Measurements from ENCODE around the gene BABAM2.
"Not testable (repeated sequence)": the region's sequence is repeated elsewhere in the genome, so short reads cannot be mapped to it uniquely, and the experiment has no call there.

The BABAM2 gene

GRCh38 chr2:27881815-27882583, 8.5 kb upstream of the BABAM2 start:
- DNase-seq = not testable (repeated sequence)

- DNase-seq = not testable (repeated sequence)
These were observed 8.0 kb upstream of the BABAM2 start for GRCh38 chr2:27882584-27882922.

- no peak for DNase-seq
These were observed 5.9 kb upstream of the BABAM2 start for GRCh38 chr2:27884601-27885000.

GRCh38 chr2:27885234-27885633, 5.3 kb upstream of the BABAM2 start:
- DNase-seq = no peak

- DNase-seq = no peak
These were observed 4.9 kb upstream of the BABAM2 start for GRCh38 chr2:27885661-27886060.

- no peak for DNase-seq
These were observed 4.2 kb upstream of the BABAM2 start for GRCh38 chr2:27886322-27886721.

- no peak for DNase-seq
These were observed 3.4 kb upstream of the BABAM2 start for GRCh38 chr2:27887111-27887510.

- no peak for DNase-seq
These were observed 2.7 kb upstream of the BABAM2 start for GRCh38 chr2:27887830-27888229.

- no peak for DNase-seq
These were observed 1.7 kb upstream of the BABAM2 start for GRCh38 chr2:27888790-27889189.

- no peak for DNase-seq
These were observed 769 bp upstream of the BABAM2 start for GRCh38 chr2:27889774-27890145.

- DNase-seq = peak; percentile 63
These were observed 569 bp downstream of the BABAM2 start for GRCh38 chr2:27890924-27891672.

GRCh38 chr2:27891673-27892105, 1.2 kb downstream of the BABAM2 start:
- no peak for DNase-seq

- DNase-seq = no peak
These were observed 2.5 kb downstream of the BABAM2 start for GRCh38 chr2:27893006-27893405.

GRCh38 chr2:27897717-27898116, 7.2 kb downstream of the BABAM2 start:
- DNase-seq = no peak

GRCh38 chr2:27901234-27901633, 10.7 kb downstream of the BABAM2 start:
- DNase-seq = no peak

- no peak for DNase-seq
These were observed 11.6 kb downstream of the BABAM2 start for GRCh38 chr2:27902098-27902497.

GRCh38 chr2:27903018-27903417, 12.5 kb downstream of the BABAM2 start:
- no peak for DNase-seq

GRCh38 chr2:27903649-27904404, 13.3 kb downstream of the BABAM2 start:
- no peak for DNase-seq

- no peak for DNase-seq
These were observed 13.8 kb downstream of the BABAM2 start for GRCh38 chr2:27904405-27904665.

- DNase-seq = no peak
These were observed 15.5 kb downstream of the BABAM2 start for GRCh38 chr2:27906074-27906473.

- DNase-seq = no peak
These were observed 17.0 kb downstream of the BABAM2 start for GRCh38 chr2:27907547-27907946.

GRCh38 chr2:27909901-27910300, 19.4 kb downstream of the BABAM2 start:
- no peak for DNase-seq

- no peak for DNase-seq
These were observed 21.1 kb downstream of the BABAM2 start for GRCh38 chr2:27911458-27912210.
